Astrocyte (in vitro differentiated cells and primary cell): ENCODE data around the gene HPN.

ENCODE experiments used
- CTCF ChIP-seq: IDR thresholded peaks from 2 replicates; pipeline ENCODE4 v1.5.1; 2011; ENCODE audit warnings: low read depth, mild to moderate bottlenecking, inconsistent platforms, low read length, moderate library complexity; ENCODE audit not compliant: insufficient read depth
- EZH2 ChIP-seq: IDR thresholded peaks from 2 replicates; pipeline ENCODE4 v1.6.1; 2012; ENCODE audit warnings: mild to moderate bottlenecking, low read length, inconsistent platforms; ENCODE audit not compliant: insufficient read depth

- TF ChIP-seq CTCF (no peak), EZH2 (no peak)
Observed at GRCh38 chr19:35004517-35005255, 36.8 kb upstream of the HPN start.
